ENCODE measurements around the gene PTK7.

PTK7 gene

GRCh38 chr6:43186706-43187105 is 110.6 kb downstream of the PTK7 start:
- no peak for TF ChIP-seq CTCF (conservative IDR thresholded peaks at IDR 0.05; ENCODE audit: low read depth, low read length)
- no peak for DNase-seq (ENCODE audit: low read depth)
- H3K4me3 ChIP-seq (ENCODE audit: low read depth, low read length): no peak overlapping the region

GRCh38 chr6:43187821-43188220 is 111.7 kb downstream of the PTK7 start:
- no peak for DNase-seq (ENCODE audit: low read depth)
- TF ChIP-seq CTCF (conservative IDR thresholded peaks at IDR 0.05; ENCODE audit: low read depth, low read length): no peak
- no peak overlapping the region for H3K4me3 ChIP-seq (ENCODE audit: low read depth, low read length)

GRCh38 chr6:43188426-43188825 is 112.3 kb downstream of the PTK7 start:
- no peak overlapping the region for H3K4me3 ChIP-seq (ENCODE audit: low read depth, low read length)
- no peak for DNase-seq (ENCODE audit: low read depth)
- no peak for TF ChIP-seq CTCF (conservative IDR thresholded peaks at IDR 0.05; ENCODE audit: low read depth, low read length)

GRCh38 chr6:43189776-43190304 is 113.7 kb downstream of the PTK7 start:
- no peak for DNase-seq (ENCODE audit: low read depth)
- H3K4me3 ChIP-seq (ENCODE audit: low read depth, low read length): no peak overlapping the region
- no peak for TF ChIP-seq CTCF (conservative IDR thresholded peaks at IDR 0.05; ENCODE audit: low read depth, low read length)

GRCh38 chr6:43192911-43193310 is 116.8 kb downstream of the PTK7 start:
- no peak overlapping the region for H3K4me3 ChIP-seq (ENCODE audit: low read depth, low read length)
- no peak for TF ChIP-seq CTCF (conservative IDR thresholded peaks at IDR 0.05; ENCODE audit: low read depth, low read length)
- no peak for DNase-seq (ENCODE audit: low read depth)

GRCh38 chr6:43193929-43194328 is 117.8 kb downstream of the PTK7 start:
- H3K4me3 ChIP-seq (ENCODE audit: low read depth, low read length): no peak overlapping the region
- DNase-seq (ENCODE audit: low read depth): no peak
- TF ChIP-seq CTCF (conservative IDR thresholded peaks at IDR 0.05; ENCODE audit: low read depth, low read length): no peak

- no peak for DNase-seq (ENCODE audit: low read depth)
- TF ChIP-seq CTCF (conservative IDR thresholded peaks at IDR 0.05; ENCODE audit: low read depth, low read length): no peak
- no peak overlapping the region for H3K4me3 ChIP-seq (ENCODE audit: low read depth, low read length)
These were observed 120.2 kb downstream of the PTK7 start for GRCh38 chr6:43196337-43196736.
